B cell (primary cell): Measurements from ENCODE around the gene SYNJ2. TPM values are rescaled to one million over a fixed set of nuclear protein-coding genes. Genes with fewer than 3 reads are reported as not detected.

ENCODE experiments used
- ATAC-seq: fragments of 200-7000 bp; cut with Tn5 transposase; one replicate; pipeline ENCODE4 v1.10.0; 2021; ENCODE audit warnings: low read depth, mild to moderate bottlenecking, moderate number of reproducible peaks, moderate library complexity
- CTCF ChIA-PET: fragments of 350-600 bp; sonication (Branson Sonifier 250); formaldehyde crosslinking; loops from one replicate; lab custom pipeline; 2021; ENCODE audit warnings: antibody characterized with exemption, inconsistent platforms; lab: Charles Lee
- POLR2A ChIA-PET: fragments of 350-600 bp; sonication (Branson Sonifier 250); formaldehyde crosslinking; loops from one replicate; lab custom pipeline; 2021; ENCODE audit warnings: antibody characterized with exemption; lab: Charles Lee
- DNase-seq: peaks from one replicate; pipeline ENCODE4 v3.0.0; 2013
- H2AFZ ChIP-seq: 2 replicates; pipeline ENCODE4 v1.6.1; 2012; ENCODE audit warnings: mild to moderate bottlenecking, low read depth, low read length; ENCODE audit not compliant: insufficient read depth, poor library complexity, severe bottlenecking
- H3K27ac ChIP-seq, 2 donors: 1 replicate in 1 of 2; 2 replicates in 1 of 2; pipeline ENCODE4 v1.5.1; 2012 to 2013; ENCODE audit warnings: low read length in 2 of 2, mild to moderate bottlenecking in 2 of 2, moderate library complexity in 1 of 2
- H3K27me3 ChIP-seq, 4 experiments: fragments of 200-600 bp in 1 of 4; sonication (generic) in 1 of 4; replicated peaks in 1 of 4; 1 replicate in 2 of 4; 2 replicates in 2 of 4; pipeline versions ENCODE4 v1.6.1 to v1.7.0; 2013 to 2016; ENCODE audit warnings: low read length in 3 of 4, mild to moderate bottlenecking in 2 of 4, mixed read lengths in 1 of 4, moderate library complexity in 1 of 4; ENCODE audit not compliant: insufficient read depth in 4 of 4, control insufficient read depth in 3 of 4; ENCODE audit errors: control extremely low read depth in 1 of 4
- H3K36me3 ChIP-seq, 2 experiments: replicated peaks in 1 of 2; 1 replicate in 1 of 2; 2 replicates in 1 of 2; pipeline versions ENCODE4 v1.6.1 to v1.7.1; 2013; ENCODE audit warnings: low read length in 1 of 2; ENCODE audit not compliant: insufficient read depth in 2 of 2, control insufficient read depth in 1 of 2; ENCODE audit errors: control extremely low read depth in 1 of 2, extremely low read depth in 1 of 2
- H3K4me1 ChIP-seq, 2 donors: fragments of 200-600 bp in 1 of 2; sonication (generic) in 1 of 2; 1 replicate in 1 of 2; 2 replicates in 1 of 2; pipeline versions ENCODE4 v1.5.1 to v1.6.1; 2013 to 2017; ENCODE audit warnings: low read length in 2 of 2; ENCODE audit not compliant: control insufficient read depth in 2 of 2, insufficient read depth in 2 of 2
- H3K4me2 ChIP-seq: replicated peaks from 2 replicates; pipeline ENCODE3; 2012; ENCODE audit warnings: mild to moderate bottlenecking, low read depth, low read length; ENCODE audit not compliant: poor library complexity, severe bottlenecking
- H3K4me3 ChIP-seq, 5 experiments: fragments of 200-600 bp in 1 of 5; sonication (generic) in 1 of 5; 1 replicate in 3 of 5; 2 replicates in 2 of 5; pipeline versions ENCODE4 v1.5.1 to v1.7.0; 2011 to 2016; ENCODE audit warnings: low read length in 4 of 5, mild to moderate bottlenecking in 4 of 5, low read depth in 2 of 5, control low read depth in 1 of 5, moderate library complexity in 1 of 5; ENCODE audit not compliant: insufficient read depth in 1 of 5; ENCODE audit errors: control extremely low read depth in 1 of 5, extremely low read depth in 1 of 5
- H3K79me2 ChIP-seq: fragments of 200-600 bp; sonication (generic); one replicate; pipeline ENCODE4 v1.6.0; 2016; ENCODE audit warnings: low read length; ENCODE audit not compliant: control insufficient read depth, insufficient read depth
- H3K9ac ChIP-seq: fragments of 200-600 bp; sonication (generic); 2 replicates; pipeline ENCODE4 v1.6.1; 2017; ENCODE audit warnings: mild to moderate bottlenecking, low read length, moderate library complexity
- H3K9me3 ChIP-seq, 3 donors: one replicate each; pipeline versions ENCODE4 v1.6.1 to v1.7.1; 2013; ENCODE audit warnings: low read length in 2 of 3; ENCODE audit not compliant: control insufficient read depth in 2 of 3, insufficient read depth in 1 of 3; ENCODE audit errors: control extremely low read depth in 1 of 3
- H4K20me1 ChIP-seq: 2 replicates; pipeline ENCODE4 v1.6.0; 2012; ENCODE audit warnings: mild to moderate bottlenecking, low read length; ENCODE audit not compliant: insufficient read depth, control insufficient read depth, poor library complexity, severe bottlenecking
- H3K27ac Mint-ChIP-seq: one replicate; pipeline ENCODE4 v1.8.0; 2021; ENCODE audit warnings: mixed read lengths
- H3K27me3 Mint-ChIP-seq: one replicate; pipeline ENCODE4 v1.8.0; 2021; ENCODE audit warnings: mixed read lengths
- H3K4me1 Mint-ChIP-seq: one replicate; pipeline ENCODE4 v1.8.0; 2021; ENCODE audit warnings: mixed read lengths
- H3K4me3 Mint-ChIP-seq: one replicate; pipeline ENCODE4 v1.8.0; 2021; ENCODE audit warnings: mixed read lengths
- H3K9me3 Mint-ChIP-seq: one replicate; pipeline ENCODE4 v1.8.0; 2022; ENCODE audit warnings: mixed read lengths; ENCODE audit not compliant: insufficient read depth
- EZH2 ChIP-seq: IDR thresholded peaks from 2 replicates; pipeline ENCODE4 v1.6.1; 2012; ENCODE audit warnings: borderline replicate concordance, low read depth, mild to moderate bottlenecking, moderate library complexity, low read length; ENCODE audit not compliant: insufficient read depth, poor library complexity, severe bottlenecking
- WGBS: methylation state at CpG from one replicate; pipeline ENCODE4 v1.1.5; 2013; ENCODE audit warnings: missing lambda C conversion rate; ENCODE audit not compliant: insufficient coverage; 5-methylcytosine and 5-hydroxymethylcytosine counted together
- intact Hi-C: fragments of 100-400 bp; cut with micrococcal nuclease; formaldehyde crosslinking; loops from one replicate; pipeline ENCODE4 v1.10.0; 2022
- polyA plus RNA-seq: library from polyadenylated mRNA; depleted of rRNA; stranded (reverse); fragments of >200 nt; gene quantifications from 2 replicates; pipeline ENCODE4 v1.2.3, GENCODE V29; 2012
- total RNA-seq, 2 donors: library from RNA; stranded (reverse); fragments of 120-200 nt in 1 of 2; gene quantifications; 1 replicate in 1 of 2; 2 replicates in 1 of 2; pipeline versions ENCODE4 v1.2.3 to v1.2.4, GENCODE V29; 2013 to 2022
- TF ChIP-seq, protein P1 (sequence below): fragments of 200-600 bp; IDR thresholded peaks from one replicate; pipeline ENCODE4 v1.8.0; 2022; ENCODE audit warnings: antibody characterized with exemption, mild to moderate bottlenecking

SYNJ2 gene
- total and polyA plus RNA-seq, 2 donors (not counting 1 experiment from before 2014, with no cell fraction given) = 5.2 to 11.4 TPM

GRCh38 chr6:158031381-158032353 is 50.0 kb downstream of the SYNJ2 start:
- peaks cover 31% of the 10 kb centered on the region for H3K4me1 Mint-ChIP-seq
- no peak for DNase-seq
- peak overlapping the region; percentile 65 for H3K4me3 Mint-ChIP-seq
- TF ChIP-seq EZH2 = no peak
- TF ChIP-seq, protein P1, sequence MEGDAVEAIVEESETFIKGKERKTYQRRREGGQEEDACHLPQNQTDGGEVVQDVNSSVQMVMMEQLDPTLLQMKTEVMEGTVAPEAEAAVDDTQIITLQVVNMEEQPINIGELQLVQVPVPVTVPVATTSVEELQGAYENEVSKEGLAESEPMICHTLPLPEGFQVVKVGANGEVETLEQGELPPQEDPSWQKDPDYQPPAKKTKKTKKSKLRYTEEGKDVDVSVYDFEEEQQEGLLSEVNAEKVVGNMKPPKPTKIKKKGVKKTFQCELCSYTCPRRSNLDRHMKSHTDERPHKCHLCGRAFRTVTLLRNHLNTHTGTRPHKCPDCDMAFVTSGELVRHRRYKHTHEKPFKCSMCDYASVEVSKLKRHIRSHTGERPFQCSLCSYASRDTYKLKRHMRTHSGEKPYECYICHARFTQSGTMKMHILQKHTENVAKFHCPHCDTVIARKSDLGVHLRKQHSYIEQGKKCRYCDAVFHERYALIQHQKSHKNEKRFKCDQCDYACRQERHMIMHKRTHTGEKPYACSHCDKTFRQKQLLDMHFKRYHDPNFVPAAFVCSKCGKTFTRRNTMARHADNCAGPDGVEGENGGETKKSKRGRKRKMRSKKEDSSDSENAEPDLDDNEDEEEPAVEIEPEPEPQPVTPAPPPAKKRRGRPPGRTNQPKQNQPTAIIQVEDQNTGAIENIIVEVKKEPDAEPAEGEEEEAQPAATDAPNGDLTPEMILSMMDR = no peak
- H3K9ac ChIP-seq = peak overlapping the region; percentile 34
- 35% methylated on average over 20 of the region's 20 CpGs for WGBS
- ChIA-PET CTCF (interaction anchor here (1.0 to 2.6 kb wide), 2 partner anchors 38 to 41 kb away, joined by 3 to 11 read pairs; no protein-coding TSS in a partner anchor), POLR2A (interaction anchor here (1.5 kb wide), 1 partner anchor 11 kb away, joined by 3 read pairs; no protein-coding TSS in a partner anchor)
- peaks cover 0 to 9% of the 10 kb centered on the region in 2 experiments for H3K36me3 ChIP-seq
- H3K9me3 ChIP-seq = no peaks in the 10 kb centered on the region
- H3K27ac ChIP-seq = peak overlapping the region; percentile 35 to 52
- peak; percentile 39 for ATAC-seq
- H4K20me1 ChIP-seq = no peaks in the 10 kb centered on the region
- no peaks in the 10 kb centered on the region for H3K9me3 Mint-ChIP-seq
- no peak overlapping the region for H3K4me3 ChIP-seq
- peak overlapping the region; percentile 89 for H3K27ac Mint-ChIP-seq
- intact Hi-C loops = loop anchor here (5.0 kb wide), 1 partner anchor 269 kb away; no protein-coding TSS in a partner anchor
- peak overlapping the region; percentile 58 for H2AFZ ChIP-seq
- no peaks in the 10 kb centered on the region for H3K27me3 Mint-ChIP-seq
- no peaks in the 10 kb centered on the region for H3K79me2 ChIP-seq
- H3K4me1 ChIP-seq = peaks cover 17 to 26% of the 10 kb centered on the region in 2 donors
- H3K27me3 ChIP-seq = no peaks in the 10 kb centered on the region
- peak overlapping the region; percentile 57 for H3K4me2 ChIP-seq
